Mucosa of descending colon (tissue), 3 donors: ENCODE measurements around the gene DPP10. TPM values are rescaled to one million over a fixed set of nuclear protein-coding genes. Genes with fewer than 3 reads are reported as not detected.

Experiments
- ATAC-seq: fragments of 200-7000 bp; cut with Tn5 transposase; one replicate; pipeline ENCODE4 v1.9.1; 2020; ENCODE audit warnings: mild to moderate bottlenecking, moderate library complexity
- DNase-seq, 3 donors: peaks; one replicate each; pipeline ENCODE4 v3.0.0-alpha.2; 2020
- H3K36me3 ChIP-seq: fragments of 200-600 bp; one replicate; pipeline ENCODE4 v1.8.0; 2021; ENCODE audit warnings: low read depth, mild to moderate bottlenecking
- H3K4me1 ChIP-seq: fragments of 200-600 bp; one replicate; pipeline ENCODE4 v1.8.0; 2021; ENCODE audit warnings: low read depth, mild to moderate bottlenecking
- H3K4me3 ChIP-seq: fragments of 200-600 bp; one replicate; pipeline ENCODE4 v1.8.0; 2021; ENCODE audit warnings: mild to moderate bottlenecking
- H3K9me3 ChIP-seq: fragments of 200-600 bp; one replicate; pipeline ENCODE4 v1.8.0; 2021; ENCODE audit warnings: mild to moderate bottlenecking
- intact Hi-C, 2 donors: fragments of 100-400 bp; cut with DNase I in 1 of 2; cut with micrococcal nuclease in 1 of 2; formaldehyde crosslinking; loops; one replicate each; pipeline versions ENCODE4 v1.11.0 to v1.11.1; 2022; cut with DNase I, micrococcal nuclease
- total RNA-seq, 3 donors: library from RNA; stranded (reverse); fragmentation: NEBNext Ultra II Directional in 2 of 3; extraction: Animal tissue kit (Norgen Biotek cat#: 25700) in 2 of 3; gene quantifications; one replicate each; pipeline versions ENCODE4 v1.2.1 to v1.2.4, GENCODE V29; 2021 to 2023
- TF ChIP-seq, protein P1 (sequence below): fragments of 200-600 bp; IDR thresholded peaks from one replicate; pipeline ENCODE4 v1.8.0; 2022; ENCODE audit warnings: antibody characterized with exemption, mild to moderate bottlenecking
- donor health status: DM: no; HTN: no; CAD: no; lungs with moderate emphysema.
- donor health status: DM: no; HTN: no; CAD: no.
- donor health status: DM: no; HTN: yes; CAD: no.

The DPP10 gene
- total RNA-seq, 3 donors from 2014 or later, result 6.3 to 12.2 (median 6.9) TPM

DNA sequence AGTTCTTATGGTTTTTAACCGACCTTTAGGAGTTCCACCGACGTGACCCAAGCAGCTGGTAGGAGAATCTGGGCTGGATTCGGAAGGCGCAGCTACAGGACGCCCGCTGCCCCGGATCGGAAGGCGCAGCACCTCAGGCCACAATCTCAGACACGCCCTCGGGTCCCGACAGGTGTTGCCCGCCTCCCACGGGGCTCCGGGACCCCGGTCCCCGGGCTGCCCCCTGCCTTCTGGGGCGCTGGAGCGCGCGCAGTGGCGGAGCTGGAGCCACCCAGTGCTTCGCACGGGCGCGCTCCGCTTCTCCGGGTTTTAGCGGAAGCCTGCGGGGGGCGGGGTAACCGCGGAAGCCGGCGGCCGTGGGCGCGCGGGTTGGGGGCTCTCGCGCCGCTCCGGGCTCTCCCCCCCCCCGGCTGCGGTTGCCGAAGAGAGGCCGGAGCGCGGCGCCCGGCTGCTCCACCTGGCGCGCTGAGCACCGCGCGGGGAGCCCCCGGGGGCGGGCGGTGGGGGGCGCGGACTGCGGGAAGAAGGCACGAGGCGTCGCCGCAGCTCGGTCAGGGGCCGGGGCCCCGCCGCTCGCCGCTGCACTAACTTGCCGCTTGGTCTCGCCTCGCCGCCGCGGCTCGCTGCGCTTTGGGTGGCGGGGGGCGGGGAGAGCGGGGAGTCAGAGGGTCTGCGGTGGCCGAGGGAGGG is 718.8 kb downstream of the DPP10 start:
- Histone ChIP-seq H3K36me3 (no peaks in the 10 kb centered on the region), H3K9me3 (no peaks in the 10 kb centered on the region), H3K4me1 (peaks cover 7% of the 10 kb centered on the region), H3K4me3 (peak overlapping the region; percentile 40)
- intact Hi-C loops, result no loop called here
- TF ChIP-seq, protein P1, sequence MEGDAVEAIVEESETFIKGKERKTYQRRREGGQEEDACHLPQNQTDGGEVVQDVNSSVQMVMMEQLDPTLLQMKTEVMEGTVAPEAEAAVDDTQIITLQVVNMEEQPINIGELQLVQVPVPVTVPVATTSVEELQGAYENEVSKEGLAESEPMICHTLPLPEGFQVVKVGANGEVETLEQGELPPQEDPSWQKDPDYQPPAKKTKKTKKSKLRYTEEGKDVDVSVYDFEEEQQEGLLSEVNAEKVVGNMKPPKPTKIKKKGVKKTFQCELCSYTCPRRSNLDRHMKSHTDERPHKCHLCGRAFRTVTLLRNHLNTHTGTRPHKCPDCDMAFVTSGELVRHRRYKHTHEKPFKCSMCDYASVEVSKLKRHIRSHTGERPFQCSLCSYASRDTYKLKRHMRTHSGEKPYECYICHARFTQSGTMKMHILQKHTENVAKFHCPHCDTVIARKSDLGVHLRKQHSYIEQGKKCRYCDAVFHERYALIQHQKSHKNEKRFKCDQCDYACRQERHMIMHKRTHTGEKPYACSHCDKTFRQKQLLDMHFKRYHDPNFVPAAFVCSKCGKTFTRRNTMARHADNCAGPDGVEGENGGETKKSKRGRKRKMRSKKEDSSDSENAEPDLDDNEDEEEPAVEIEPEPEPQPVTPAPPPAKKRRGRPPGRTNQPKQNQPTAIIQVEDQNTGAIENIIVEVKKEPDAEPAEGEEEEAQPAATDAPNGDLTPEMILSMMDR, result no peak
- ATAC-seq (peak; percentile 82), DNase-seq (peak; percentile 63 to 80 (median 77))

DNA sequence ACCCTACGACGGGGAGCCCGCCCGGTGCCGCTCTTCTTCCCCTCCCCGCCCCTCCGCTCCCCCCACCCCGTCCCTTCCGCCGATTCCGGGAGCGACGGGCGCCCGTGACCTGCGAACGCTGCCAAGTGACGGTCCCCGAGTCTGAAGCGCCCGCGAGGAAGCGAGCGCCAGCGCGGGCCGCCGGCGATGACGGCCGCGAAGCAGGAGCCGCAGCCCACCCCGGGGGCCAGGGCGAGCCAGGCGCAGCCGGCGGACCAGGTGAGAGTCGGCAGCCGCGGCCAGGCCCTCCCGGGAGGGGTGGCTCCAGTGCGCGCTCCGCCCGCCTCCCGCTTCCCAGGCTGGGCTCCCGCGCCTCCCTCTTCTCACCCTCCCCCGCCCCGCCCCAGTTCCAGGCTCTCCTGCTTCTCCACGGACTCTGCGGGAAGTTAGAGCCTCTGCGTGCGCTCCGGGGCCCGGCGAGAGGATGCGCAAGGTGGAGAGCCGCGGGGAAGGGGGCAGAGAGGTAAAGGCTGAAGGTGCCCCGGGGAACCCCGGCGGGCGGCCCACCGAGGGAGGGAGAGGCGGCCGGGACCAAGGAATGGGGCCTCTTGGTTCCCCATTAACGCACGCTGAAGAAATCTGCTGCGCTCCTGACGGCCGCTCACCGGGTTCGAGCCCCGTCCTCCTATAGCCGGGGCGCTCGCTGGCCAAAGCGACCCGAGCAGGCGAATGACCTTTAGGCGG is 719.5 kb downstream of the DPP10 start:
- intact Hi-C loops, result no loop called here
- Histone ChIP-seq H3K4me1 (peaks cover 7% of the 10 kb centered on the region), H3K4me3 (peak overlapping the region; percentile 40), H3K9me3 (no peaks in the 10 kb centered on the region), H3K36me3 (no peaks in the 10 kb centered on the region)
- DNase-seq, result peak; percentile 70 to 83 (median 73)
- ATAC-seq, result peak; percentile 90
- TF ChIP-seq, protein P1, result no peak

DNA sequence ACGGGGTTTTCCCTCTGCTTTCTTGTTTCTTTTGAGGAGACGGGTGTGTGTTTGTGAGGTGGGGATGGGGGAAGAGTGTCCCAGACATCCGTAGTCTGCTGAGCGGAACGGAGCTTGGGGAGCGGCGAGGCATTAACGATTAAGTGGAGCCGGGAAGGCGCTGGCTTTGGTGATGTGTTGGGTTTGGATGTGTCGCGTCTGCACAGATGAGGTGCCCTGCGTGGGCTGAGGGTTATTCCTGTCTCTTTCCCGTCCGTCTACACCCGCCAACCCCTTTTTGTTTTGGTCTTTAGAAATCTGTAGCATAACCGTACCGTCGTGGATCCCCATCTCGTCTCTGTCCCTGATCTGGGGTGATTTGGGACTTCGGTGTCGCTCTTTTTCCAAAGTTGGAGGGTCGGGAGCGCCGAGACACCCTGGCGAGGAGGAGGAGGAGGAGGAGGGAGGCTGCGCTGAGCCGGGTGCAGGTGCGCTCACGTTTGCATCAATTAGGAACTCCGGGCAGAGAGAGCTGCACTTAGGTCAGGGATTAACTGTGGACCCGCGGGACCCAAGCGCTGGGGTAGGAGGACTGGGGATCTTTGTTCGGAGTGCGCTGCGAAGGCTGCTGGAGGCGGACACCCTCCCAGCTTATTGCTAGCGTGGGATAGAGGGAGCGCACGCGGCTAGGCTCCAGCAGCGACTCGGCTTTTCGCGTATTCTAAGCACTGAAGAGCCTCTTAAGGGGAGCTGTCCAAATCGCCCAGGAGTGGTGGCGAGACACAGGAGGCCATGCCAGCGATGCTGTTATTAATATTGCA is 720.3 kb downstream of the DPP10 start:
- DNase-seq, result peak in 2 of 3 donors; percentile 3 to 28
- TF ChIP-seq, protein P1, result no peak
- no peaks in the 10 kb centered on the region for H3K36me3 ChIP-seq

DNA sequence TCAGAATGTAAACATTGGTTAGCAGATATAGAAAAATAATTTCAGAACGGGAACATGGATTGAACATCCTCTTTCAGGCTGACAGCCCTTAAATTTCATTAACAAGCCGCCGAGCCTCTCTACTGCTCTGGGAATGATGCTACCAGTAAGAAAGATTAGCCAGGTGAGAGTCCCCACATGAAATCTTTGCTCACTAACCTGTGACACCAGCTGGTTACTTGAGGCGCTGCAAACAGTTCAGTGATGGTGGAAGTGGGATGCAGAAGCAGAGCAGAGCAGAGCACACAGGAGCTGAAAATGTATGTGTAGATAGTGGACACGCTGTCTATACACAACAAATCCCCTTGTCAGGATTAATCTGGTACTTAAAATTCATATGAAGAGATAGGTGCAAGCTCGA is 721.1 kb downstream of the DPP10 start:
- Histone ChIP-seq H3K9me3 (no peaks in the 10 kb centered on the region), H3K36me3 (no peaks in the 10 kb centered on the region), H3K4me1 (peaks cover 7% of the 10 kb centered on the region), H3K4me3 (no peak overlapping the region)
- intact Hi-C loops, result no loop called here
- no peak for DNase-seq
- ATAC-seq, result no peak
- TF ChIP-seq, protein P1, result no peak

More for the DNA sequence above, 720.3 kb downstream of the DPP10 start:
- intact Hi-C loops, result no loop called here
- no peak overlapping the region for H3K4me3 ChIP-seq
- no peak for ATAC-seq
- H3K9me3 ChIP-seq, result no peaks in the 10 kb centered on the region
- peaks cover 7% of the 10 kb centered on the region for H3K4me1 ChIP-seq

DNA sequence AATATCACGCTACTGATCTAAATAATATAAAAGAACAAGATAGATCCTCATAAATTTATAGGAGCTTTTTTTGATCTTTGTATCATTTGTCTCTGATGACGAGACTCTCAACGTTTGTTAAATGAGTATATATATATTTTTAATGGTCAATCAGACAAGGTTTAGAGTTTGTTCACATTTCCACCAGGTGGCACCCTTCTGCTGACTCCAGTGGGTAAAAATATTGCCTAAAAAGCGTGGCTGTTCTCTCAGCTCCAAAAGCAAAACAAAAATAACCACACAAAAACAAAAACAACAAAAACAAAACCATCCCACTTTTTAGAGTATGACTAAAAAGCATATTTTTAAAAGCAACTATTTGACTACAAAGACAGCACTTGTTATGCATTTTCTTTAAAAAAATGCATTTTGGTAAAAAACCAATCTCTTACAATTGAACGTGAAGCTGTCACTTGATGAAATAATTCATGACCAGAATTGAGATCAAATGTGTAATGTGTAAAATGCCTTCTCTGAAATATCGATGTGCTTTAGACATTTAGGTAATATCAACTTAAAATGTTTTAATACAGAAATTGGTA is 723.2 kb downstream of the DPP10 start:
- no peaks in the 10 kb centered on the region for H3K36me3 ChIP-seq
- peaks cover 4% of the 10 kb centered on the region for H3K4me1 ChIP-seq
- intact Hi-C loops, result no loop called here
- no peaks in the 10 kb centered on the region for H3K9me3 ChIP-seq
- no peak overlapping the region for H3K4me3 ChIP-seq
- peak in 1 of 3 donors; percentile 62 for DNase-seq
- no peak for ATAC-seq
- TF ChIP-seq, protein P1, result peak; percentile 22
